A549 (cell line): Measurements from ENCODE around the gene DCXR. TPM values are rescaled to one million over a fixed set of nuclear protein-coding genes. Genes with fewer than 3 reads are reported as not detected.

Experiments
- ATAC-seq, 2 experiments: fragments of 200-7000 bp in 1 of 2; fragments of >200 bp in 1 of 2; cut with Nextera tagmentation in 1 of 2; cut with Tn5 transposase in 1 of 2; 3 replicates each; pipeline versions ENCODE4 v1.8.0 to v1.9.1; 2018 to 2020; ENCODE audit warnings: mild to moderate bottlenecking in 1 of 2, moderate library complexity in 1 of 2
- CTCF ChIA-PET: fragments of 300-600 bp; sonication (Branson Sonifier 250); formaldehyde crosslinking; extraction: SDS; loops from one replicate; lab custom pipeline; 2021; ENCODE audit warnings: antibody characterized with exemption, inconsistent platforms; lab: Yijun Ruan, JAX
- POLR2A ChIA-PET: fragments of 350-600 bp; formaldehyde crosslinking; extraction: SDS; loops from one replicate; lab custom pipeline; 2021; ENCODE audit warnings: antibody characterized with exemption, inconsistent platforms; lab: Yijun Ruan, JAX
- DNase-seq, 2 experiments: peaks; one replicate each; pipeline versions ENCODE4 v3.0.0 to v3.0.0-alpha.2; 2011 to 2016; ENCODE audit warnings: low read depth in 1 of 2, low spot score in 1 of 2
- FAIRE-seq: peaks from 2 replicates; lab custom pipeline; 2011; peaks lifted over from hg19 to GRCh38; lab: Jason Lieb, UNC
- H3K27ac ChIP-seq, 2 experiments: fragments of >200 bp; sonication (Bioruptor Twin); formaldehyde crosslinking; 3 replicates each; pipeline ENCODE4 v1.5.1; 2016 to 2017
- H3K4me1 ChIP-seq: fragments of >200 bp; sonication (Bioruptor Twin); formaldehyde crosslinking; 3 replicates; pipeline ENCODE4 v1.6.1; 2016
- H3K4me2 ChIP-seq: fragments of >200 bp; sonication (Bioruptor Twin); formaldehyde crosslinking; 3 replicates; pipeline ENCODE4 v1.6.1; 2016
- H3K4me3 ChIP-seq: fragments of >200 bp; sonication (Bioruptor Twin); formaldehyde crosslinking; 3 replicates; pipeline ENCODE4 v1.5.1; 2016
- H3K9me3 ChIP-seq: fragments of >200 bp; sonication (Bioruptor Twin); formaldehyde crosslinking; 3 replicates; pipeline ENCODE4 v1.6.1; 2016
- CBX2 ChIP-seq: fragments of 200-600 bp; sonication (generic); IDR thresholded peaks from 2 replicates; pipeline ENCODE4 v1.6.1; 2016; ENCODE audit warnings: low read depth, mild to moderate bottlenecking, borderline replicate concordance
- CEBPB ChIP-seq, 2 experiments: fragments of >200 bp in 1 of 2; sonication (Bioruptor Twin) in 1 of 2; formaldehyde crosslinking in 1 of 2; IDR thresholded peaks; 2 replicates each; pipeline ENCODE4 v1.6.1; 2012 to 2016
- CHD4 ChIP-seq: fragments of 200-600 bp; sonication (generic); IDR thresholded peaks from 2 replicates; pipeline ENCODE4 v1.6.1; 2016; ENCODE audit warnings: antibody characterized with exemption, mild to moderate bottlenecking, borderline replicate concordance
- FOSL2 ChIP-seq, 2 experiments: fragments of 450-650 bp in 1 of 2; fragments of >200 bp in 1 of 2; sonication (Bioruptor Twin) in 1 of 2; formaldehyde crosslinking; IDR thresholded peaks; 2 replicates each; pipeline versions ENCODE4 v1.5.0 to v1.6.1; 2016 to 2020; ENCODE audit warnings: mild to moderate bottlenecking in 1 of 2, moderate library complexity in 1 of 2
- FOXS1 ChIP-seq: fragments of 250-450 bp; sonication (Bioruptor Pico); IDR thresholded peaks from 2 replicates; pipeline ENCODE4 v1.5.0; 2020; ENCODE audit warnings: mild to moderate bottlenecking, moderate library complexity
- HDAC2 ChIP-seq: fragments of 200-600 bp; sonication (generic); IDR thresholded peaks from 2 replicates; pipeline ENCODE4 v1.6.1; 2016
- HOXB5 ChIP-seq: fragments of 250-450 bp; sonication (Bioruptor Pico); IDR thresholded peaks from 2 replicates; pipeline ENCODE4 v1.5.0; 2020; ENCODE audit warnings: mild to moderate bottlenecking, moderate library complexity
- KDM5A ChIP-seq: fragments of 200-600 bp; sonication (generic); IDR thresholded peaks from 2 replicates; pipeline ENCODE4 v1.6.1; 2016; ENCODE audit warnings: antibody characterized with exemption, mild to moderate bottlenecking
- MAFK ChIP-seq: fragments of 450-650 bp; IDR thresholded peaks from 2 replicates; pipeline ENCODE4 v1.6.1; 2014; ENCODE audit not compliant: partially characterized antibody
- PBX3 ChIP-seq: IDR thresholded peaks from 2 replicates; pipeline ENCODE4 v1.6.1; 2012
- POLR2A ChIP-seq: IDR thresholded peaks from 2 replicates; pipeline ENCODE4 v1.6.1; 2012; ENCODE audit warnings: mild to moderate bottlenecking, low read length
- POLR2AphosphoS2 ChIP-seq: conservative IDR thresholded peaks from 2 replicates; pipeline ENCODE4 v1.6.1; 2012; ENCODE audit warnings: low read length, improper control_type of control experiment, inconsistent platforms
- RCOR1 ChIP-seq: fragments of 150-350 bp; IDR thresholded peaks from 2 replicates; pipeline ENCODE4 v1.6.1; 2014; ENCODE audit warnings: antibody characterized with exemption, low read length, low read depth
- REST ChIP-seq: fragments of 200-600 bp; sonication (generic); IDR thresholded peaks from 2 replicates; pipeline ENCODE4 v1.6.1; 2016; ENCODE audit warnings: antibody characterized with exemption, mild to moderate bottlenecking, moderate library complexity
- WGBS: methylation state at CpG from one replicate; pipeline ENCODE4 v1.1.6; 2017; ENCODE audit errors: missing lambda C conversion rate; 5-methylcytosine and 5-hydroxymethylcytosine counted together
- polyA plus RNA-seq, 4 experiments: library from polyadenylated mRNA; depleted of rRNA in 3 of 4; stranded (reverse); fragments of >200 nt; fragmentation: RNase III in 1 of 4; extraction: RNeasy Plus Mini Kit Qiagen cat#74134 plus additional on column Dnase treatment in 1 of 4; gene quantifications; 2 replicates in 3 of 4; 3 replicates in 1 of 4; pipeline ENCODE4 v1.2.3, GENCODE V29; 2011 to 2017
- TF ChIP-seq, protein P1 (sequence below): fragments of >200 bp; sonication (Bioruptor Twin); formaldehyde crosslinking; IDR thresholded peaks from 3 replicates; pipeline ENCODE4 v1.5.1; 2016
- TF ChIP-seq, protein P2 (sequence below): IDR thresholded peaks from 2 replicates; pipeline ENCODE4 v1.6.1; 2012
- TF ChIP-seq, protein P3 (sequence below): fragments of >200 bp; sonication (Bioruptor Twin); formaldehyde crosslinking; IDR thresholded peaks from 3 replicates; pipeline ENCODE4 v1.6.1; 2016

The DCXR gene
- polyA plus RNA-seq, 2 of the 4 experiments (the other 2 are of a cell fraction): 39.3 to 70.7 TPM

DNA sequence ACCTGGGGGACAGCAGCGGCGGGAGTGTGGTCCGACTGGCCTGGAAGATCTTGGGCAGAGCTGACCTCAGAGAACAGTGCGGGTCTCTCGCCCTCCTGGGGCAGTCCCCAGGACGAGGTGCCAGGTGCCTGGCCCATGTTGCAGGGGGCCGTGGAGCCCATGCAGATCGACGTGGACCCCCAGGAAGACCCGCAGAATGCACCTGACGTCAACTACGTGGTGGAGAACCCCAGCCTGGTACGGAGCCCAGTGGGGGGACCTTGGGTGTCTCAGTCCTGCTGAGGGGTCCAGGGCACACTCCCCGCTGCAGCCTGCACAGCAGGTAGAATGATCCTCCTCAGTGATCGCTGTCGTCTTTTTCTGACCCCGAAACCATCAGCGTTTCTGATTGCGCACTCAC lies 15.6 kb upstream of the DCXR start:
- H3K4me2 ChIP-seq: peak overlapping the region; percentile 91
- no peak for DNase-seq
- ChIA-PET CTCF (interaction anchor here (0.9 to 21.7 kb wide), 5 partner anchors 12 to 93 kb away, joined by 3 to 191 read pairs (median 24); partner anchors contain the start of genes DCXR, DUS1L and RAC3), POLR2A (no interaction called here)
- H3K9me3 ChIP-seq: no peaks in the 10 kb centered on the region
- 92% methylated on average over 15 of the region's 19 CpGs for whole genome bisulfite sequencing
- TF ChIP-seq FOSL2 (IDR thresholded peaks at IDR 0.05) (no peak), FOSL2 (CRISPR knock-in tag; IDR thresholded peaks at IDR 0.05) (no peak), CHD4 (no peak), CBX2 (no peak)
- TF ChIP-seq, protein P1, sequence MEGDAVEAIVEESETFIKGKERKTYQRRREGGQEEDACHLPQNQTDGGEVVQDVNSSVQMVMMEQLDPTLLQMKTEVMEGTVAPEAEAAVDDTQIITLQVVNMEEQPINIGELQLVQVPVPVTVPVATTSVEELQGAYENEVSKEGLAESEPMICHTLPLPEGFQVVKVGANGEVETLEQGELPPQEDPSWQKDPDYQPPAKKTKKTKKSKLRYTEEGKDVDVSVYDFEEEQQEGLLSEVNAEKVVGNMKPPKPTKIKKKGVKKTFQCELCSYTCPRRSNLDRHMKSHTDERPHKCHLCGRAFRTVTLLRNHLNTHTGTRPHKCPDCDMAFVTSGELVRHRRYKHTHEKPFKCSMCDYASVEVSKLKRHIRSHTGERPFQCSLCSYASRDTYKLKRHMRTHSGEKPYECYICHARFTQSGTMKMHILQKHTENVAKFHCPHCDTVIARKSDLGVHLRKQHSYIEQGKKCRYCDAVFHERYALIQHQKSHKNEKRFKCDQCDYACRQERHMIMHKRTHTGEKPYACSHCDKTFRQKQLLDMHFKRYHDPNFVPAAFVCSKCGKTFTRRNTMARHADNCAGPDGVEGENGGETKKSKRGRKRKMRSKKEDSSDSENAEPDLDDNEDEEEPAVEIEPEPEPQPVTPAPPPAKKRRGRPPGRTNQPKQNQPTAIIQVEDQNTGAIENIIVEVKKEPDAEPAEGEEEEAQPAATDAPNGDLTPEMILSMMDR: no peak
- TF ChIP-seq, all 56 proteins: peak for 0
- peak overlapping the region in 1 of 2 experiments; percentile 95; a peak in 2 of 6 replicates for H3K27ac ChIP-seq
- FAIRE-seq (no peak), ATAC-seq (no peak)
- peak overlapping the region; percentile 97 for H3K4me3 ChIP-seq
- H3K4me1 ChIP-seq: peaks cover 16% of the 10 kb centered on the region; the same call in 2 of the 3 replicates

- CTCF ChIA-PET: interaction anchor here (1.0 to 21.7 kb wide), 6 partner anchors 9 to 93 kb away, joined by 3 to 191 read pairs (median 16); partner anchors contain the start of genes DCXR, DUS1L and RAC3
Observed at GRCh38 chr17:82052638-82053059, 15.2 kb upstream of the DCXR start.

More at GRCh38 chr17:82052638-82053059, 15.2 kb upstream of the DCXR start:
- WGBS: 23% methylated on average over 18 of the region's 19 CpGs
- ATAC-seq (peak in 1 of 2 experiments; percentile 1; a peak in 2 of 6 replicates), DNase-seq (no peak), FAIRE-seq (no peak)
- H3K4me2 ChIP-seq: peak overlapping the region; percentile 91
- H3K4me1 ChIP-seq: peaks cover 16% of the 10 kb centered on the region; the same call in 2 of the 3 replicates
- H3K27ac ChIP-seq: peak overlapping the region; percentile 91 to 95
- POLR2A ChIA-PET: interaction anchor here (0.6 to 1.0 kb wide), 2 partner anchors 15 to 464 kb away, joined by 3 to 5 read pairs; partner anchors contain the start of gene DCXR
- TF ChIP-seq, protein P2, sequence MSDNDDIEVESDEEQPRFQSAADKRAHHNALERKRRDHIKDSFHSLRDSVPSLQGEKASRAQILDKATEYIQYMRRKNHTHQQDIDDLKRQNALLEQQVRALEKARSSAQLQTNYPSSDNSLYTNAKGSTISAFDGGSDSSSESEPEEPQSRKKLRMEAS: no peak
- no peak for TF ChIP-seq REST
- TF ChIP-seq FOXS1 (CRISPR knock-in tag): no peak
- TF ChIP-seq, protein P3, sequence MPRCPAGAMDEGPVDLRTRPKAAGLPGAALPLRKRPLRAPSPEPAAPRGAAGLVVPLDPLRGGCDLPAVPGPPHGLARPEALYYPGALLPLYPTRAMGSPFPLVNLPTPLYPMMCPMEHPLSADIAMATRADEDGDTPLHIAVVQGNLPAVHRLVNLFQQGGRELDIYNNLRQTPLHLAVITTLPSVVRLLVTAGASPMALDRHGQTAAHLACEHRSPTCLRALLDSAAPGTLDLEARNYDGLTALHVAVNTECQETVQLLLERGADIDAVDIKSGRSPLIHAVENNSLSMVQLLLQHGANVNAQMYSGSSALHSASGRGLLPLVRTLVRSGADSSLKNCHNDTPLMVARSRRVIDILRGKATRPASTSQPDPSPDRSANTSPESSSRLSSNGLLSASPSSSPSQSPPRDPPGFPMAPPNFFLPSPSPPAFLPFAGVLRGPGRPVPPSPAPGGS: no peak
- TF ChIP-seq MAFK: no peak
- no peak for TF ChIP-seq HOXB5
- no peak for TF ChIP-seq KDM5A
- TF ChIP-seq POLR2A: no peak
- TF ChIP-seq HDAC2: no peak
- TF ChIP-seq CEBPB (IDR thresholded peaks at IDR 0.05): no peak
- TF ChIP-seq RCOR1: no peak
- no peak for TF ChIP-seq PBX3
- TF ChIP-seq POLR2AphosphoS2: no peak
- TF ChIP-seq, all 56 proteins: peak for 0
- Histone ChIP-seq H3K4me3 (peak overlapping the region; percentile 97), H3K9me3 (no peaks in the 10 kb centered on the region)
